Measurements from ENCODE around the gene SCAPER. TPM values are rescaled to one million over a fixed set of nuclear protein-coding genes. Genes with fewer than 3 reads are reported as not detected.

Gene SCAPER
- total and polyA plus RNA-seq, 10 of the 15 experiments (the other 5 are each of a cell fraction or from before 2014, with no cell fraction given), result 1.0 to 7.7 (median 3.9) TPM

DNA sequence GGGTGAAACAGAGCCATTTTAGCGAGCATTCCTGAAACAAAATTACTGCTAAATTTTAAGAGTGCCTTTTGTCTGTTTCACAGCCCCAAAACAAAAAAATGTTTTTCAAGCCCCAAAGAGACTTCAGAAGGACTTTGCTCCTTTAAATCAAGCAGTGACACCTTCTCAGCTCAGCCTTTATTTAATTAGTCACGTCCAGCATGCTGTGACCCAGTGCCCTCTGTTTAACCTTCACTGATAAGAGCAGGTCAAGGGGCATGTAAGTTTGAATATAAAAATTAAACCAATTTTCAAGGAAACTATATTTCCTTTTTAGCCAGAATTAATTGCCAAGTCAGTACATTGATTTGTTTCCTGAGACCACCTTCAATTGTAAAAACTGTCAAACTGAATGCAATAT is 527.9 kb downstream of the SCAPER start:
- no peak overlapping the region for H2AFZ ChIP-seq (ENCODE audit: control insufficient read depth, low read depth, low read length)
- no TSS peak for BruUV-seq (replicated peaks)
- H3K36me3 ChIP-seq (ENCODE audit: control insufficient read depth in 2 of 2, insufficient read depth in 2 of 2, low read length in 1 of 2), result no peaks in the 10 kb centered on the region; a peak in 1 of 4 replicates
- no peaks in the 10 kb centered on the region for H3K27me3 ChIP-seq (replicated peaks in 1 of 2; ENCODE audit: control insufficient read depth in 2 of 2, insufficient read depth in 2 of 2, low read length in 1 of 2)
- no peak for FAIRE-seq
- H3K4me2 ChIP-seq (ENCODE audit: control insufficient read depth, insufficient read depth), result no peak overlapping the region
- no peak for TF ChIP-seq BMI1 (IDR thresholded peaks at IDR 0.05; ENCODE audit: borderline replicate concordance)
- TF ChIP-seq, protein P1, sequence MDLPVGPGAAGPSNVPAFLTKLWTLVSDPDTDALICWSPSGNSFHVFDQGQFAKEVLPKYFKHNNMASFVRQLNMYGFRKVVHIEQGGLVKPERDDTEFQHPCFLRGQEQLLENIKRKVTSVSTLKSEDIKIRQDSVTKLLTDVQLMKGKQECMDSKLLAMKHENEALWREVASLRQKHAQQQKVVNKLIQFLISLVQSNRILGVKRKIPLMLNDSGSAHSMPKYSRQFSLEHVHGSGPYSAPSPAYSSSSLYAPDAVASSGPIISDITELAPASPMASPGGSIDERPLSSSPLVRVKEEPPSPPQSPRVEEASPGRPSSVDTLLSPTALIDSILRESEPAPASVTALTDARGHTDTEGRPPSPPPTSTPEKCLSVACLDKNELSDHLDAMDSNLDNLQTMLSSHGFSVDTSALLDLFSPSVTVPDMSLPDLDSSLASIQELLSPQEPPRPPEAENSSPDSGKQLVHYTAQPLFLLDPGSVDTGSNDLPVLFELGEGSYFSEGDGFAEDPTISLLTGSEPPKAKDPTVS (IDR thresholded peaks at IDR 0.05; ENCODE audit: low read depth, low read length), result no peak
- TF ChIP-seq HCFC1 (IDR thresholded peaks at IDR 0.05; ENCODE audit: low read length), result no peak
- TF ChIP-seq RCOR1 (conservative IDR thresholded peaks at IDR 0.05; ENCODE audit: low read depth, low read length), result no peak
- TF ChIP-seq, protein P2, sequence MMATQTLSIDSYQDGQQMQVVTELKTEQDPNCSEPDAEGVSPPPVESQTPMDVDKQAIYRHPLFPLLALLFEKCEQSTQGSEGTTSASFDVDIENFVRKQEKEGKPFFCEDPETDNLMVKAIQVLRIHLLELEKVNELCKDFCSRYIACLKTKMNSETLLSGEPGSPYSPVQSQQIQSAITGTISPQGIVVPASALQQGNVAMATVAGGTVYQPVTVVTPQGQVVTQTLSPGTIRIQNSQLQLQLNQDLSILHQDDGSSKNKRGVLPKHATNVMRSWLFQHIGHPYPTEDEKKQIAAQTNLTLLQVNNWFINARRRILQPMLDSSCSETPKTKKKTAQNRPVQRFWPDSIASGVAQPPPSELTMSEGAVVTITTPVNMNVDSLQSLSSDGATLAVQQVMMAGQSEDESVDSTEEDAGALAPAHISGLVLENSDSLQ (IDR thresholded peaks at IDR 0.05), result no peak
- no peak for TF ChIP-seq NFXL1 (IDR thresholded peaks at IDR 0.05; ENCODE audit: borderline replicate concordance)
- TF ChIP-seq E2F4 (IDR thresholded peaks at IDR 0.05; ENCODE audit: low read depth, low read length), result no peak
- TF ChIP-seq ESRRA (IDR thresholded peaks at IDR 0.05; ENCODE audit: low read length), result no peak
- no peak for TF ChIP-seq SPI1 (IDR thresholded peaks at IDR 0.05; ENCODE audit: borderline replicate concordance, insufficient read depth, low read depth, low read length)
- TF ChIP-seq, protein P3, sequence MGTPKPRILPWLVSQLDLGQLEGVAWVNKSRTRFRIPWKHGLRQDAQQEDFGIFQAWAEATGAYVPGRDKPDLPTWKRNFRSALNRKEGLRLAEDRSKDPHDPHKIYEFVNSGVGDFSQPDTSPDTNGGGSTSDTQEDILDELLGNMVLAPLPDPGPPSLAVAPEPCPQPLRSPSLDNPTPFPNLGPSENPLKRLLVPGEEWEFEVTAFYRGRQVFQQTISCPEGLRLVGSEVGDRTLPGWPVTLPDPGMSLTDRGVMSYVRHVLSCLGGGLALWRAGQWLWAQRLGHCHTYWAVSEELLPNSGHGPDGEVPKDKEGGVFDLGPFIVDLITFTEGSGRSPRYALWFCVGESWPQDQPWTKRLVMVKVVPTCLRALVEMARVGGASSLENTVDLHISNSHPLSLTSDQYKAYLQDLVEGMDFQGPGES (IDR thresholded peaks at IDR 0.05), result no peak
- TF ChIP-seq IRF4 (IDR thresholded peaks at IDR 0.05; ENCODE audit: low read depth, low read length), result no peak
- no peak for TF ChIP-seq KDM1A (IDR thresholded peaks at IDR 0.05; ENCODE audit: borderline replicate concordance)
- no peak for TF ChIP-seq PML (IDR thresholded peaks at IDR 0.05; ENCODE audit: low read length)
- H3K9ac ChIP-seq (ENCODE audit: control insufficient read depth, insufficient read depth, low read length), result no peak overlapping the region
- H3K27ac ChIP-seq (ENCODE audit: control insufficient read depth, insufficient read depth), result no peak overlapping the region
- intact Hi-C loops (cut with micrococcal nuclease; ENCODE audit: unreplicated experiment) (no loop called here), in situ Hi-C loops (cut with MboI) (no loop called here)
- H3K4me1 ChIP-seq (ENCODE audit: control insufficient read depth, insufficient read depth, low read length), result no peaks in the 10 kb centered on the region
- ChIA-PET CTCF (no interaction called here), RAD21 (ENCODE audit: unreplicated experiment) (no interaction called here), POLR2A (no interaction called here), SMC1A (ENCODE audit: uncharacterized antibody, unreplicated experiment) (no interaction called here)
- no peaks in the 10 kb centered on the region for H4K20me1 ChIP-seq (ENCODE audit: control insufficient read depth, insufficient read depth)
- H3K9me3 ChIP-seq (replicated peaks; ENCODE audit: control insufficient read depth, insufficient read depth, low read length), result no peaks in the 10 kb centered on the region
- no peak for DNase-seq (ENCODE audit: low read depth, low spot score)
- WGBS (ENCODE audit: insufficient coverage, insufficient replicate concordance, low lambda C conversion rate, missing lambda C conversion rate), result 91% methylated on average over 2 of the region's 2 CpGs
- no peaks in the 10 kb centered on the region for H3K79me2 ChIP-seq (ENCODE audit: control insufficient read depth, insufficient read depth, low read length)
- H3K4me3 ChIP-seq, result no peak overlapping the region
- ATAC-seq, result no peak

Measured in GM12878 (cell line).